ENCODE measurements around the gene CCND2.

CCND2 gene

DNA sequence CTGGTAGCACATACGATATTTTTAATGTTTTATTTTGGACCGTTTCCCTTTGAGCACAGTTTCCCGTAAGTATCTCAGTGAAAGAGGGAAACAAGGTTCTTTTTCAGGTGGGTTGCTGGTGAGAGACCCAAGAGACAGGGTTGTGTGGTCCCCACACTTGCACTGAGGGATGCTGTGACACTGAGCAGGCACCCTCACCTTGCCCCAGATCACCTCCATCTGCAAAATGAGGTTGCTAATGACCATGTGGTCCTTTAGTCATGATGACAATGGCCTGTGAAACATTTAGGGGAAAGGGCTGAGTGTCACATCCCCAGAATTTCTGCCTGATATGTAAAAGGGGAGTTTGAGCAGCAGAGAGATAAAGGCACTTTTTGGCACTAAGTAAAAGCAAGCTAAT lies 4.3 kb downstream of the CCND2 start:
- no peak for DNase-seq

DNA sequence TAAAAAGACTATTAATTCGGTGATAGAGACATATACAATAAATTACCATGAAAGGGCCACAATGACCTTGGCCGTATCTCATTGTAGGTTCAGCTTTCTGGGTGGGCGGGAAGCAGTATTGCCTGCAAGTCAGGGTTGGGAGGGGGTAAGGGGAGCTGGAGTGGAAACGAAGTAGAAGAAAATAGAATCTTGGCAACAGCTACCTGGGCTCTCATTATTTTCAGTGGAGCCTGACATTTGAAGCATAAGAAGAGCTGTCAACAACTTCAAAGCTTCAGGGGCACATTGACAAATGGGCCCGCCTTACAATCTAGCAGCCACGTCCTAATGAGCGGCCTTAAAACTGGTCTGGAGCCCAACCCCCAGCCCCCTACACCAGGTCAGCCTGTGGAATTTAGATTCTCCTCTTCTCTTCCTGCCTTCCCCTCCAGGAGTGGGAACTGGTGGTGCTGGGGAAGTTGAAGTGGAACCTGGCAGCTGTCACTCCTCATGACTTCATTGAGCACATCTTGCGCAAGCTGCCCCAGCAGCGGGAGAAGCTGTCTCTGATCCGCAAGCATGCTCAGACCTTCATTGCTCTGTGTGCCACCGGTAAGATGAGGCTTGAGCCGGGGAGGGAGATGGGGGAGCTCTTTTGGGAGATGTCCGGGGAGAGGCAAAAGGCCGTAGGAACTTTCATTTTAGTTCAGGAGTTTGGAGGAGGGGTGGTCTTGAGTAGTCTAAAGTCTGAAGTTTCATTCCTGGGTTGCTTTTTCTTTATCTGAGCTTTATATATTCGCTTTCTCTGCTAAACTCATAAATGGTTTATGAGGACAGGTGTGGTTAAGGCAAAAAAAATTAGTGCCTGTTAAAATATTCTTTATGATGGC lies 5.0 kb downstream of the CCND2 start:
- no peak for DNase-seq

DNA sequence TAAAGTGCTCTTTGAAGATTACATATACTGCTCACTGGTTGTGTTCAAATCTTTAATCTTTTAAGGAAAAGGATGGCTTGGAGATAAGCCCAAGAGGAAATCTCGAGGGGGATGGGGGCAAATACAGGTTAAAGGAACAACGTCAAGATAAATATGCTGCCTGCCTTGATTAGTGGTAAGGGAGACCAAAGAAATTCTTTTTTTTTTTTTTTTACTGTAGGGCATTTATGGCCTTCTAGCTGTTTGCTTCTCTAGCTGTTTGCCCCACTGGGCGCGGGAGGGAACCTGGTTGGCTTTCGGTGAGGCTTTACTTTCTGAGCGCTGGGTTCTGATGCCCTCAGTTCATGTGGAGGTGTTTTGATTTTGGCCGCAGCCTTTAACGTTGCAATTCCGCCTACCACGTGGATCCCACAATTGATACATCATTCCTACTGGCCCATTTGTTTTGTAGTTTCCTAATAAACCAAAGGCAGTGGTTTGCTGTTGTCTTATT lies 5.7 kb downstream of the CCND2 start:
- no peak for DNase-seq

DNA sequence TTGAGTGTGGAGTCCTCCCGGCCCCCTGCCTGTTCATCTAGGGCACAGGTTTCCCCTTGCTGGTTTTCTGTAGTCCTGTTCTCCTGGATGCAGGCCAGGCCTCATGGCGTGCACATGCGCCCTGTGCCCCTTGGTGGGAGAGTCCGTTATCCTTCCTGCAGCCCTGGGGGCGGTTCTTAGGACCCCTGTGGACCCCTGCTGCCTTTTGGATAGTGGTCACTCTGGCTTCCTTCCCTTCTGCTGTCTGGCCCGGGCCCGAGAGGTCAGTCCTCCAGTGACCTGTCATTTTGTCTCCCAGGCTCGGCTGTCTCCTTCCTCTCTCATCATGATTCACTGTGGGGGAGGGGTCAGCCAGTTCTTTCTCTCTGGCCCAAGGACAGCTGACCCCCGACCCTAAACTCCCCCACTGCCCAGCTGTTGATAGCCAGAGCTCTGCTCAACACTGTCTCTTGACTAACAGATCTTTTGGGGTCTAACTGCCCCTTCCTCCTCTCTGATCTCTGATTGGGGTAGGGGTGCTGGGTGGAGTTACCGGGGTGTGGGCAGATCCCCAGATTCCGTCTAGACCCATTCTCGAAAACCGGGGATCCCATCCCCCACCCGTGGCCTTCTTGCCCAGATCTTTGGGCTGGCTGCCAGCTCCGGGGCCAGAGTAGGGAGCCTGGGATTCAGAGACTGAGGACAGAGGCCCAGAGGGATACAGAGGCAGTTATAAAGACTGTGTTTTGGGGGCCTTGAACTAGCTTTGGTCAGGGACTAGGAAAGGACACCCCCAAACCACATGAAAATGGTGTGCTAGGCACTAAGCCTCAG lies 7.0 kb downstream of the CCND2 start:
- no peak for DNase-seq

DNA sequence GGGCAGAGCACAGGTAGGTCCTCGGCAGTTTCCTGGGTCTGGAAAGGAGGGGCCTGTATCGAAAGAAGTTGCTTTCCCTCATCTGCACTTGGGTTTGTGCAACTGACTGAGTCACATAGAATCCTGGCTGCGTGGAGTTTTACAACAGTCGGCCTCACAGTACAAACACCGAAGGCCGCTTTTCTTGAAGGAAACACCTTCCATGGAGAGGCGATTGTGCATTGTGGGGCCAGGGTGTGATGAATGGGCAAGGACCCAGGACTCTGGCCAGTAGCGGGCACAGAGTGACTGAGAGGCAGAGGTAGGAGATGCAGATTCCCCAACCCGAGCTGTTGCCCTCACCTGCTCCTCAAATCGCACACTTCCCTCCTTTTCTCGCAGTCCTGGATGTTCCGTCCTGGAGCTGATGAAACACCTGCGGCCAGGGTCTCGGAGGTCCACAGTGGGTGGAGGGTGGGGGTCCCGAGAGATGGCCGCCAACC lies 7.7 kb downstream of the CCND2 start:
- no peak for DNase-seq

DNA sequence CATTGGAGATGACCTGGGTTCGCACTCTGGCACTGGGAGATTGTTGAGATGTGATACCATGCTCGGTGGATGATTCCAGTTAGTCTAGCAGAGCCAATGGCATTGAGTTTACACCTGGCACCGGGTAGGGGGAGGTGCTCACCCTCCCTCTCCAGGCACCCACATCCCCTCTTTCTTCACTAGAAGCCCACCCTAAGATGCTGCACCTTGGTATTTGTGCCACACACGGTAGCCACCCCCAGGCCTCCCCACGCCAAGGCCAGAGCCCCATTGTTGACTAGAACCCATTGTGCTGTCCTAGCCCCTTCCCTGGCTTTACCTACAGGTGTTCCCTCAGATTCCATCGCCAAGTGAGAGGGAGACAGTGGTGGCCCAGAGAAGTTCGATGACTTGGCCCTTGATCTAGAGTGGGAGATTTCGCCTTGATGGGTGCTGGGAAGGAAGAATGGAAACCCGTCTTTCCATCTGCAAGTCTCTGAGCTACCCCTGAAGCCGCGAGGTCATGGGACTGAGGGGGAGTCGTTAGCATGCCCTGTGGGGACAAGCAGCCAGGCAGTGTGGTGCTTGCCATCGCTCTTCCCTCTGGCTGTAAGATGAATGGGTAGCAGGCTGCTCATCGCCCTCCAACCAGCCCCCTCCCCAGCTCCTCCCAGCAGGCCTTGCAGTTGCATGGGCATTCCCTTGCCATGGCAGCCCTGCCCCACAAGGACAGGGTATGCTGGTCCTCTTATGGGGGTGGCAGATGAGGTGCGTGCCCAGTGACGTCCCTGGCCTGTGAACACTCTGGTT lies 8.7 kb downstream of the CCND2 start:
- no peak for DNase-seq

DNA sequence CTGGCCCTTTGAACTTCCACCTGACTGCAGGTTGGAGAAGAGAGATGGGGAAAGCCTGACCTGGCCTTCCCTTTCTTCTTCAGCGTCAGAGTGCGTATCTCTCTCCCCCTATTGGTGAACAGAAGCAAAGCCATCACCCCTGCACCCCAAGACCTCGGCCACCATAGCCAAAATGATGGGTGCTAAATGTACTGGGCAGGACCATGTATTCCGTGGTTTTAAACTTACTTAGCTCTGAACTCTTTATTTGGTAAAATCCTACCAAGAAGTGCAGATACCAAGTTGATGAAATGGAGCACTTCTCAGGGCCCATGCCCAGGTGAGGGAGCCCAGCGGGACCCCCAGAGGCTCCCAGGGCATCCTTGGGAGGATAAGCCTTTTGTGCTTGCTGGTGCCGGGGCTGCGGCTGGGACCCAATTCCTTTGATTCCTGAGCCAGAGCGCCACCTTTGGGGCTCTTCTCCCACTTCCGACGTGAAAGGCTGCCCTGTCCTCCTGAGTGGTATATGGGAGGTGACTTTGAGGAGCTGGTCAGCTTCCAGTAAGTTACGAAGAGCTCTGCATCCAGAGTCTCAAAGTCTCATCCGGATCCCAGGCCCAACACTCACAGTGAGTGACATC lies 9.4 kb downstream of the CCND2 start:
- DNase-seq, result no peak

DNA sequence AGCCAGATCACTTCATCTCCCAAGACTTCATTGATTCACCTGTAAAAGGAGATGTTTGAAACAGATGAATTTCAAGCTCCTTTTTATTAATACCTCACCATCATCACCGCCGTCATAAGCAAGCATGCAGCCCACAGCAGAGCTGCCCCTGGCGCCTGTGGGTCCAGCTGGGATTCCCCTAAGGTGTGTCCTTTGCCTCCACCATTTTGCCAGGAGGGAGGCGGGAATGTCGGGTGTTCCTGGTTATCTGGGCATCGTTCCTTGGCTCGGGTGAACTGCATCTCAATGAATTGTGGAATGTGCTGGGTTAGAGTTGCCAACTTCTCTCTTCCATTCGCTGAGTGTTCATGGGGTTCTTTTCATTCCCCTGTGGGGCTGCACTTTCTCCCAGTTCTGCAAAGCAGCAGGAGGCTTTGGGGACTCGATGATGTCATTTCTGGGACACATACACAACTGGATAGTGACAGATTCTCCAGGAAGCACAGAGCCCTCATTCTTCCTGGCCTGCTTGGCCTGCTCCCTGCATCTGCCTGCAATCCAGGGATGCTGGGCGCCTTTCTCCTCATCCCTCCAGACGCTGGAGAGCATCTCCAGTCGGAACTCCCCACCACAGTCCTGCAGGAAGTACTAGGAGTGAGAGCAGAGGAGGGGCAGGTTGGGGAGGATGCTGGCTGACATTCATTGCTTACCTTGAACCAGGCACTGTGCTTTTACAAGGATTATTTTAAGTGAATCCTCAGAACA lies 10.1 kb downstream of the CCND2 start:
- DNase-seq, result no peak

DNA sequence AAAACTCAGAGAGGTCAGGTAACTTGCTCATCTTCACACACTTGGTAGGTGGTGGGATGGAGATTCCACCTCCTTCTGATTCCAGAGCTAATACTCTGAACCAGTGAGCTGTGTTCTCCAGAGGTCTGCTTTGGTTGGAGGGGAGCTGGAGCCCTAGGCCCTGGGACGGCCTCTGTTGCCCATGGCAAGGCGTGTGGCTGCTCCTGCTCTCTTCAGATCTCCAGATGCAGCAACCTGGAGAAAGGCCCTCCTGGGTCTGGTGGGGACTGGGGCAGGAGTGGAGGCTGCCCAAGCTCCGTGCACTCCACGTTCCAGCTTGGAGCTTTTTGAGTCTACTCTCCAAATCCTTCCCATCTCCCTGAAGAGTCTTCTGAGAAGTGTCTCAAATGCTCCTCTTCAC lies 10.7 kb downstream of the CCND2 start:
- DNase-seq, result no peak

DNA sequence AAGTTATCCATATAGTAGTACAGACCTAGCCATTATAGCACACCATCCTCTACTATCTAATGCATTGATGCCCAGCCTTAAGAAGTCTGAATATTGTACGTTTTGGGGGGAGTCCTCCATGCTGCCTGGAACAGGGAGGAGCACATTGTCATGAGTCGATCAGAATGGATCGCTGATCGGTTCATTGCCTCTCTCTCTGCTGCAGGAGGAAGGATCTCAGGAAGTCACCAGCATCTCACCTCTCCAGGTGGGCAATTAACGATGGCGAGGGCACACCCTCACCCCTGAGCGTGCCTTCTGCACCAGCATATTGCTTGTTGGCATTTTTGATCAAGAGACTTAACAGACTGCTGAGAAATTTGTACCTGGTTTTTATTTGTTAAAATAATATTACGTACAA lies 11.5 kb downstream of the CCND2 start:
- no peak for DNase-seq

DNA sequence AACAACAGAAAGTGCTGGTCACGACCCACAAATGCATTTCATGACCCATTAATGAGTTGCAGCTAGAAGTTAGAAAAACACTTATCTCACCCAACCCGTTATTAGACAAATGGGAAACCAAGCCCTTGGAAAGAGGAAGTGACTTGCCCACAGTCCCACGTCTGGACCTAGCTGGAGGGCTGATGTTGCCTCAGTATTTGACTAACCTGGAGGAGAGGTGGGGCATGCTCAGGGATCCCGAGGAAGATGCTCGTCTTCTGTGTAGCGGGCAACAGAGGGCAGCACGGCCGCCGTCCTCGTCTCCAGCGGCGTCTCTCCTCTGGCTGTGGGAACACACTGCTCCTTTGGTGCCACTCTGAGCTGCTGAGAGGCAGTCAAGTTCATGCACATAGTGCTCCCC lies 12.7 kb downstream of the CCND2 start:
- DNase-seq, result no peak

DNA sequence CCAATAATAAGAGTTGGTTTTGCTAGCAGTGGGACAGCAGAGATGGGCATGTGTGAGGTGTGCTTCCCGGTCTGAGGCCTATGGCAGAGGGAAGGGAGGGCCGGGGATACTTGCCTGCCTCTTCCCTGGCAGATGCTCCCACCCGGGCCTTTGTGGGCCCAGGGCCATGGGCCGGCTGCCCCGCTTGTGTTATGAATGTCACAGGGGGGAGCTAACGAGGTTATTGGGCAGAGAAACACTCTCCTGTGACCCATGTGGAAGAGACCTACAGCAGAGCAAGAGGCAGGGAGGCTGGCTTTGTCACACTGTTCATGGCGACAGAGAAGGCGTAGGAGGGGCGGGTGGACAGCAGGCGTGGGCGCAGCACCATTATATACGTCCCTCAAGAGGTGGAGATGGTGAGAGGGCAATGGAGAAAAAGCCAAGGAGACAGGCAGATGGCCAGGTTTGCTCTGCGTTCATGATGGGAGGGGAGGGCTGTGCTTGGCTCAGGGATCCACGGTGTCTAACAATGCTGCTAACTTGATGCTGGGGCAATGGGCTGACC lies 13.3 kb downstream of the CCND2 start:
- no peak for DNase-seq

DNA sequence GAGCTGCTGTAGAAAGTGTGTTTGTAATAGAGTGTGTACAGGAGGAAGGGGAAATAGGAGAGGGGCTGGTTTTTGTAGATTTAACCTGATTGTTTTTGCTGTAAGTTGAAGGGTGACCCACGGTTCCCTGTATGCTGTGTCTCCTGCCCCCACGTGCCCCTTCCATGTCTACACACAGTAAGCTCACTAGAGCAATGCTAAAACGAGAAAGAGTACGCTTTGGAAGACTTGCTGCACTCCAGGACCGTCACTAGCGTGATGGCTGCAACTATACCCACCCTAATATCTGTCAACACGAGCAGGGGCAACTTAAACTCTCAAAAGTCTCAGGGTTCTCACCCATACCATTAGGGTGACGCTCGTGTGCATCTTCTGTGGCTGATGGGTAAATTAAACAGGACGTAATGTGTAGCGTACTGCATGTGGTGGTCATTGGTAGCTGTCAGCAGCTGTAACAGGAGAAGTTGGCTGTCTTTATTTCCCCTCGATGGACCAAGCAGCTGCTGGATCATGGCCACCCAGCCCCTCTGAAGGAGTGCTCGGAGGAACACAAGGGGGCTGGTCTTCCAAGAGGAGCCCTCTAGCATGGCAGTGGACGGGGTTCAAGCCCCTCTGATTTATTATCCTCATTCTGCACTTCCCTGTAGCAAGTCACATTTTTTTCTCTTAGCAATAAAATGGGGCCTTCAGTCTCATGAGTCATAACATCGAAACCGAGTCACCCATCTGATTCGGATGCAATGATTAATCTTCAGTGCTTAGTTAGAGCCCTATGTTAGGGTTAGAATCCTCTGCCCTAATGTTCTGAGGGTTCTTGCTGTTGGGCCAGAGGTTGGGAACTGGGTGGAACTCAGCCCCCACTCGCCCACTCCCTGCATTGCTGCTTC lies 14.0 kb downstream of the CCND2 start:
- DNase-seq, result no peak

DNA sequence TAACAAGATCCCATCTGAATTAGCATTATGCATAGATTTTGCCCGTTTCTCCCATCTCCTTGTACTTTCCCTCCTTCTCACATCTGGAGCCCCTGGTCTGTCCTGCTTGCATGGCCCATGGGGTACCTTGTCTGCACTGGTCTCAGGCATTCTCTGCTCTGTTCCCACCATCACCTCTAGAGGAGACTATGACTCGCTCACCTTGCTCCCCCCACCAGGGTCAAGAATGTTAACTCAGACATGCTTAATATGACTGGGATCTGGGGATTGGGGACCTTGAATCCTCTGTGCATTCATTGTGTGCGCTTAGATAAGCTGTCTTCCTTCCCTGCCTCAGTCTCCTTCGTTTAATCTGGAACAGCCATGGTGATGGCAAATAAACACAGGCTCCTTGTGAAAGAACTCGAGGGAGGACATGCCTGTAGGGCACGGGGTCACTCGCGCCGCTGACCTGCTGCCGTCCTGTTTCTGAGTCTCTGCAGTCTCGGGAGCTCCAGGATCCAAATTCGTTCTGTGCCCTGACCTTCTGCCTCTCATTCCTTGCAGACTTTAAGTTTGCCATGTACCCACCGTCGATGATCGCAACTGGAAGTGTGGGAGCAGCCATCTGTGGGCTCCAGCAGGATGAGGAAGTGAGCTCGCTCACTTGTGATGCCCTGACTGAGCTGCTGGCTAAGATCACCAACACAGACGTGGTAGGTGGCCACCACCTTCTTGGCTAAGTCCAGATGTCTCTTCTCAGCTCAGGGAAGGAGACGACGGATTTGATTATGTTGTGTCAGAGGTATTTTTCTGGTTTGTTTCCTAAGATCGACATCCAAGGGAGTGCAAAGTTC lies 15.0 kb downstream of the CCND2 start:
- DNase-seq, result no peak

DNA sequence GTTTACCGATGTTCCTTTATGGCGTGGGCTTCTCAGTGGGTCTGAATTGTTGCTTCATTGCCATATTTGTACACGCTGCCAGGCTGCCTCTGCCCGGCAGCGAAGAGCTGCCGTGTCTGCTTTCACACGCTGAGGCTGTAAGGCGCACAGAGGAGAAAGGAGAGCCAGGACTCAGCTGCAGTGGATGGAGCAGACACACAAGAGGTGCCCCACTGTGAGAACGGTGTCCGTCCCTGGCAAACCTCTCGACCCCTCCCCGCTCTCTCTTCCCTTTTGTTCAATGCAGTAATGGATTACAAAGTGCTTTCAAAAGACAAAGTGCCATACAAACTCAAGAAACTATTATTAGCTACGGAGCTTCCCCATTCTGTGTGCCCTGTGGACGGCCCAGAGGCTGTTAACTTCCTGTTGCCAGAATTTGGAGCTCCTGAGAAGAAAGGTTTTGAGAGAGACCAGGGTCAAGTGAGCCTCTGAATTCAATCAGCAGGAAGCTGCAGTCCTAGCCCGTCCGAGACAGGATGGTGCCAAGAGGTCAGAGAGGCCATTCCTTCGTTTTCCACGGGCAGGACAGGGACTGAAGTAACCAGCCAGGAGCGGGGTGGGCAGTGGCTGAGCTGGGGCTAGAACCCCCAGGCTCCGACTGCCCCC lies 15.8 kb downstream of the CCND2 start:
- DNase-seq, result no peak

DNA sequence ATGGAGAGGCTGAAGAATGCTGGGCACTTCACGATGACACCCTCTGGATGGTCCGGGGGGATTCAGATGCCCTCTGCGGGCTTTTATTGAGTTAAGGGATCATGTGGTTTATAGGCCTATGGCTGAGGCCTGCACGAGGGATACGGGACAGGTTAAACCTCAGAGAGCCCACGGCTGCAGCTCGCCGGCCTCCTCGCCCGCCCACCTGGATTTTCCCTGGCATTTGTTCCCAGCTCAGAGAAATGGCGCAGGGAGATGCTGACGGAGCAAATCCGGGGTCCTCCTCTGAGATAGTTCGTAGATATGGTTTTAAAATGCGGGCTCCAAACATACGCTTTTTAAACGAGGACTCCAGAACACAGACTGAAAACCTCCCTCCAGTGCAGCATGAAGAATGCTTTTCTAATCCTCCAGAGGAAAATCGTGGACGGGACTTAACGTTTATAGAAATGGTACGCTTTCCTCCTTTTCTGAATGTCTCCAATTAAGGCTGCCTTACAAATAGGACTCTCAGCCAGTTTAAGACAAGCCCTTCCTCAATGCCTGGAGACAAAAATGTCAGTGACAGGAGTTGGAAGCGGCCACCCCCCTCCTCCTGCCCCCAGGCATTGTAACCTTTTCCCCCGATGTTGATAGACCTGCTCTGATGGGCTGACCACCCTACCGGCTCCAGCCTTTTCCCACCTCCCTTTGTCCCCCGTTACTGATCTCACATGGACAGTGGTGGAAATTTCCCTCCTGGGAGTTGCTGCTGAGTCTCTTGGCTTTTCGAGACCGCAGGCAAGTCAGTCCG lies 16.6 kb downstream of the CCND2 start:
- no peak for DNase-seq

DNA sequence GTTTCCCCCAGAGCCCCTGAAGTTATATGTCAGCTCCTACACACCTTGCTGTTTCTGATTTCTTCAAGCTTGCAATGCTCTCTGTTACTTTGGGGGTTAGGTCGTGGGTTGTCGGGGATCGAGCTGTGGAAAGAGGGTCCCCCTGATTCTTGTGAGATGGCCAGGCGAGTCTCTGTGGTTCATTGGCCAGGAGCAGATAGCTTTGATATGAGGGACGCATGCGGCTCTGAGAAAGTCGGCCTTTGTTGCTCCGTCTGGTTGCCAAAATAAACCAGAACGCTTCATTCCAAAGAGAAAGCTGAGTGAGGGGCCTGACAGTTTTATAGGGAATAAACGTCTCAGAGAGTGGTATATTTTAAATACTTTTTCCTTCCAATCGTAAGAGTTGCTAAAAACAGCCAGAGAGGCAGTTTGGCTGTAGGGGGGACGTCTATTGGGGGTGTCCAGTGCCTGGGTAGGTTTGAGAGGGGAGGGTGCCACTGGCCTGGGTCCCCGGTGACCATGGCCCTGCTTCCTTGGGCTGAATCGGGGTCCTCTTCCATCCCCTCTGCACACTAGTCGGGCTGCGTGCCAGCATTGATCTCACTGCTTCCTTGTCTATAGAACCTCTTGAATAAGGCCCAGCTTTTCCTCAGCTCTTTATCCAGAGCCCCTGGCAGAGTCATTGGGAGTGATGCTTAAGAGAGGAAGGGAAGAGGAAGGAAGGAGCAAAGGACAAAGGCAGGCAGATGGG lies 18.9 kb downstream of the CCND2 start:
- DNase-seq, result no peak

Data from GOT3 (cell line).